ENCODE measurements around the gene JADE2.
"Not testable (repeated sequence)": the region's sequence is repeated elsewhere in the genome, so short reads cannot be mapped to it uniquely, and the experiment has no call there.

The JADE2 gene

DNA sequence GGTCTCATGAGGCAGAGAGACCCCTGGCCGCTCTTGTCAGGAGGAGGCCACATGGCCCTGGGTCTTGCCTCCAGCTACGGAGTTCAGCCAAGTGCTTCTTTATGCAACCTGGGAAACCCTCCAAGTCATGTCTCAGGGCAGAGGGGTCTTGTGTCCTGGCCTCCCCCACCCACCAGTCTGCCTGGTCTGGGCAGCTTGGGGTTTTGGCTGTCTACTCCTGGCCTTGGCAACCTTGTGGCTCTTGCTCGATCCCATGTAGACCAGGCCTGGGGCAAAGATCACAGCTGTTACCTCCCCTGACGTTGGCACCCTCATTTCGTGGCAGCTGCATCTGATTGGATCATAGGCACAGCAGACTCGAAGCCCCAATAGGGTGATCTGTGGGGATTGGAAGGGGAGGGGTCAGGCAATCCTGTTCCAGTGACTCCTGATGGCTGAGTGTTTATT lies 28.4 kb downstream of the JADE2 start:
- no peak for DNase-seq

GRCh38 chr5:134554319-134555222 lies 29.1 kb downstream of the JADE2 start:
- DNase-seq, result no peak

GRCh38 chr5:134555223-134555889 lies 29.9 kb downstream of the JADE2 start:
- DNase-seq, result no peak

GRCh38 chr5:134555890-134556311 lies 30.4 kb downstream of the JADE2 start:
- DNase-seq, result no peak

GRCh38 chr5:134556588-134556987 lies 31.1 kb downstream of the JADE2 start:
- DNase-seq, result not testable (repeated sequence)

DNA sequence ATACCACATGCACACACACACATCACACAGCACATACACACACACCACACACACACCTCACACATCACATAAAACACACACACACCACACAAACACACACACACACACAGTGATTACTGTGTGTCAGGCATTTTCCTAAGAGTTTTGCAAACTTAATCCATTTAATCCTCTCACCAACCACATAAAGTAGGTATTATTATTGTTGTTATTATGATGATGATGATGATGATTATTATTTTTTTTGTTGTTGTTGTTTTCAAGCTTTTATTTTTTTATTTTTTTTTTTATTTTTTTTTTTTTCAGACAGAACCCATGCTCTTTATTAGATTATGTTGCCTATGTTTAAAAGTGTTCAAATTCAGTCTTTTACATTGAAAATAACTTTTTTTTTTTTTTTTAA lies 31.5 kb downstream of the JADE2 start:
- no peak for DNase-seq

- no peak for DNase-seq
These were observed 34.2 kb downstream of the JADE2 start for GRCh38 chr5:134559672-134560071.

DNA sequence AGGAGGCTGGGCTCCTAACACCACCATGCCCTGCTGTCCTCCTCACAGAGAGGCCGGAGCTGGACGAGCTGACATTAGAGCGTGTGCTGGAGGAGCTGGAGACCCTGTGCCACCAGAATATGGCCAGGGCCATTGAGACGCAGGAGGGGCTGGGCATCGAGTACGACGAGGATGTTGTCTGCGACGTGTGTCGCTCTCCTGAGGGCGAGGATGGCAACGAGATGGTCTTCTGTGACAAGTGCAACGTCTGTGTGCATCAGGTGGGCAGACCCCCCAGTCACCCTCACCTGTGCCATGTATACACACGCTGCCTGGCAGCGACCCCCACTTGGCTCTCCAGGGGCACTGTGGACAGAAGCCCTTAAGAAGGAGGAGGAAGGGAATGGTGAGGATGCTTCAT lies 35.2 kb downstream of the JADE2 start:
- DNase-seq, result no peak

DNA sequence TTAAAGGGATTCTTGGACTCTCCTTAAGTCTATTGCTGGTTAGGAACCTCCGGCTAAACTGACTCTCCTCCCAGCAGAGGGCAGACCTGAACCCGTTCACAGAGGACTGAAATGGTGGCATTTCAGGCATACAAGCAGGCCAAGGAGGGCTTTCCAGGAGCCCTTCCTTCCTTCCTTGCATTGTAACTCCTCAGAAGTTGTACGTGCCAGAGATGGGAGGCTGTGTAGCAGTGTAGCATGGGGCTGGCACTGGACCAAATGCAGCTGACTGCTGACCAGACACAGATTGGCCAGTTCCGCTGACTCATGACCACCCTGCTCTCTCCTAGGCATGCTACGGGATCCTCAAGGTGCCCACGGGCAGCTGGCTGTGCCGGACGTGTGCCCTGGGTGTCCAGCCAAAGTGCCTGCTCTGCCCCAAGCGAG lies 36.4 kb downstream of the JADE2 start:
- DNase-seq, result no peak

- no peak for DNase-seq
These were observed 37.8 kb downstream of the JADE2 start for GRCh38 chr5:134563221-134563620.

DNA sequence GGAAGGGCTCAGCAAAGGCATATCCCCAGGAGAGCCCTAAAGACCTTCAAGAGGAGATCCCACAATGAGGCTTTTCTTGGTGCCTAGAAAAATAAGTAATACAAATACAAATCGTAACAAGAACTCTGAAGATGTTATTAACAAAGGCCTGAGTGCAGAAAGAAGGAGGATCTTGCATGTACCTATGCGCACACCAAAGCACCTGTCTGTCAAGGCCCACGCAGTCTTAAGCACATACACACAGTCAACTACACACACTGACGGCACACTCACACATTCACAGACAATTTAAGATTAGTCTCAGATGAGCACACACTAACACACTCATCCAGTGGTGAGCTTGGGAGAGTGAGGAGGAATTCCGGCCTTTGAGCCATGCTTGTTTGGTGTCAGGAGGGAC lies 38.5 kb downstream of the JADE2 start:
- no peak for DNase-seq

DNA sequence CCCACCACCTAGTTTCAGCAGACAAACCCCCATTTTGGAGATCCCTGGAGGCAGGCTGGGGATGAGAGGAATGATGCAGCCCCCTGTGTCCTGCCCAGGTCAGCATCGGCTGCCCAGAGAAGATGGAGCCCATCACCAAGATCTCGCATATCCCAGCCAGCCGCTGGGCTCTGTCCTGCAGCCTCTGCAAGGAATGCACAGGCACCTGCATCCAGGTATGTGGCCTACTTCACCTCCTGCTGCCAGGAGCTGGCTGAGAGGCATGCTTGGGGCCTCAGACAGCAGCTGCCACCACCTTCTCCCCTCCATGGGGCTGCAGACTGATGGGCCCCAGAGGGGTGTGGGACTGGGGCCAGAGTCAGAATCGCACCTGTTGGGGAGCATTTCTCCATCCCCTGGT lies 38.9 kb downstream of the JADE2 start:
- DNase-seq, result no peak

GRCh38 chr5:134565791-134566740 lies 40.6 kb downstream of the JADE2 start:
- no peak for DNase-seq

- no peak for DNase-seq
These were observed 41.3 kb downstream of the JADE2 start for GRCh38 chr5:134566741-134567221.

DNA sequence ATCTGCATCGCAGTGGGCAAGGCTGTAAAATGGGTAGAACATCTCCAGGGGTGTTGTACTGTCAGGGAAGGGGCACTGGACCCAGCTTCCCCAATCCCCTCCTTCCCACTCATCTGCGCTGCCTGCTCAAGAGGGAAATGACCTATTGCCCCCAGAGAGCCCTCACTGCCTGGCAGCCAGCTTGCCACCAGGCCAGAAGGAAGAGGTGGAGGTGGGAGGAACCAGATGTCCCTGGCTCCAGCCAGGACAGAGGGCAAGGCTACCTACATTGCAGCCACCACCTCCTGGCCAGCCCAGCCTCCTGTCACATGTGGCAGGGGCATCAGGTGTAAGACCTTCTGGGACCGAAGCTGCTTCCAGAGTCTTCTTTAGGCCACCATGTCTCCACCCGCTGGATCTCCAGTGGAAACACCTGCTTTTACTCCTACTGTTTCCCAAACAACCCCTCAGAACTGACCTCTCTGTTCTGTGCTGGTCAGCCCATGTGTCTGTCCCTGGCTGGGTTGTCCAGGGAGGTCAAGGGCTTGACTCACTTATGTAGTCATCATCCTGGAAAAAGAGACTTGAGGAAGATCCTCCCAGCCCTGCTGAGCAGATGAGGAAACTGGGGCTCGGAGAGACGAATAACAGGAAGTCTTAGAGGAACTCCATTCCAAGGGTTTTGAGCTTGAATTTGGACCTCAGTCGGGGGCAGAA lies 42.3 kb downstream of the JADE2 start:
- DNase-seq, result no peak

- DNase-seq, result no peak
These were observed 42.8 kb downstream of the JADE2 start for GRCh38 chr5:134568337-134568700.

DNA sequence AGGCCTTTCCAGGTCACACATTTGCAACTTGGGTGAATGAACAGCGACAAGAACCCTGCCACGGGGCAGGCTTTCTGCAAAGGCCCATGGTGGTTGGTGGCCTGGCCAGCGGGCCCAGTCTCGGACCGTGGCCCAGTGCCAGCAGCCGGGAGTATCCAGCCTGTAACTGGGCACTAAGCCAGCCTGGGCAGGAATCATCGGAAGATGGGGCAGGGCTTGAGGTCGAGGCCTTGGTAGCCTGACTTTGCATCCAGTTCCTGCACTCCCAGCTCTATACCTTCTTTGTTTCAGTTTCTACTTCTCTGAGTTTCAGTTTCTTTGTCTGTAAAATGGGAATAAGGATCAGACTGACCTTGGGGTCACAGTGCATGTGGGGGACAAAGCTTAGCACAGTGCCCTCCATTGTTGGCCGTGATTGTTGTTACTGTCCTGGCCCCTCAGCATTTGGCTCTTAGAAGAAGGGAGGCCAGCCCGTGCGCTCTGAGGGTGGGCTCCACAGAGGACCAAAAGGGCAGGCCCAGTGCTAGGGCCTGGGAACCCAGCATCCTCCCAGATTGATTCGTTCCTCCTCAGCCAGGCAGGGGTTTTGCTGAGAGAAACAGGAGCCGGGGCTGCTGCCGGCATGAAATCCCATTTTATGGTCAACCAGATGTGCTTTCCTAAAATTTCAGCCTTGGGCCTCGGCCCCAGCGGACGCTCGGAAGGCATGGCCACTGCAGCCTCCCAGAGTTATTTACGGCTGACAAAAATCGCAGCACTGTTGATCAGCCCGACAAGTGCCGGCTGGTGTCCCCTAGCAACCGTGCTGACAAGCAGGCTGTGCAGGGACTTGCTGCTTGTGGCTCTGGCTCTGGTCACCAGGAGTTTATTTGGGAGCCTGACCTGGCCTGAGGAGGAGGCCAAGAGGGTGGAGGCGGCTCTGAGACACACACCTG lies 43.6 kb downstream of the JADE2 start:
- no peak for DNase-seq

DNA sequence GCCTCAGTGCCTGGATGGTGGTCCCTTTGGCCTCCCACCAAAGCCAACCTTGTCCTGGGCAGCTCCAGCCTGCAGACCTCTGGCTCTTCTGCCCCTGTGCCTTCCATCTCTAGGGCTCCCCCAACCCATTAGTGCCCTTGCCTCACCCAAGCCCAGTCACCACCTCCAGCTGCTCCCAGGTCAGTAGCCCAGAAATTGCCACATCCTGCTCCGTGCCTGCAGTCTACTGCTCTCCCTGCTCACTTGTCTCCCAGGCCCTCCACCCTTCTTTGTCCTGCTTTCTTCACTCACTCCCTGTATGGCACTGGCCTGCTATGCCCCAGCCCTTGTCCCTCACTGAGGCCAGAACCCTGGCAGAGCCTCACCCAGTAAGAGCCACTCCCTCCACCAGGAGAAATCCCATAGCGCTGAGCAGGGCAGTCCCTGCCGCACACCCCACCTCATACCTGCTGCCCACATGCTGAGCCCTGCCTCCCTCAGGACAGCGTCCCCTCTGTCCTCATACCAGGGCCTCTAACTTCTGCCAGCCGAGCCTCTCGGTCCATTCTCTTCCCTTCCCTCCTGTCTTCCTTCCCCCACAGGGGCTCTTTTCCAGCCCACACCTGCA lies 44.4 kb downstream of the JADE2 start:
- DNase-seq, result no peak

DNA sequence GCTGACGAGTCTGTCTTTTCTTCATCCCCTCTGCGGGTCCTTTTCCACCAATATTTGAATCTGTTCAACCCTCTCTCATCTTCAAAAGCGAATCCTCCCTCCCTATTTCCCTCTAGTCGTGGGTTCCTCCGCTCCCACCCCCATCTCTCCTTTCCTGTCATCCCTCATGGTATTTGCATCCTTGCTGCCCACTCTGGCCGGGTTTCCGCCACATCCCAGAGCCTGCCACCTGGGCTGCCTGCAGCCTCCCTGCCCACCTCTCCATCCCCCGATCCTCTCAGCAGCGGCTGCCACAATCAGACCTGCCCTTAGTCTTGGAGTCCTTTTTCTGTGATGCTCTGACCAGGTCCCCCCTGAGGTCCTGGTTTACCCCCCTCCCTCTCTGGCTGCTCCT lies 44.9 kb downstream of the JADE2 start:
- no peak for DNase-seq

DNA sequence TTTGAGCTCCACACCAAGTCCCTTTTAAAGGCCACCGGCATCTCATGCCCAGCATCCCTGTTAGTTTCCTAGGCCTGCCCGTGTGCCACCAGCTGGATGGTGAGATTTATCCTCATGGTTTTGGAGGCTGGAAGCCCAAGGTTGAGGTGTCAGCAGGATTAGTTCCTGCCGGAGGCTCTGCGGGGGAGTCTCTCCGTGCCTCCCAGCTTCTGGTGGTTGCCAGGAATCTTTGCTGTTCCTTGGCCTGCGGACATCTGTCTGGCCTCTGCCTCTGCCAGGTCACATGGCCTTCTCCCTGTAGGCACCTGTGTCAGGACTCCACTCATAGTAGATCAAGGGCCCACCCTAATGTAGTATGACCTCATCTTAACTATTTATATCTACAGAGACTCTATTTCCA lies 45.4 kb downstream of the JADE2 start:
- DNase-seq, result no peak

All from cortex of kidney (tissue), 1 donor.